ENCODE results near the gene SLC7A1.

The SLC7A1 gene

GRCh38 chr13:29476046-29476445 is 119.4 kb downstream of the SLC7A1 start:
- H3K4me2 ChIP-seq (ENCODE audit: low read length), result no peak overlapping the region
- H3K4me1 ChIP-seq (ENCODE audit: control insufficient read depth, low read length), result no peaks in the 10 kb centered on the region
- no peaks in the 10 kb centered on the region for H3K9me2 ChIP-seq (replicated peaks; ENCODE audit: control insufficient read depth, low read length)
- TF ChIP-seq CTCF (IDR thresholded peaks at IDR 0.05; ENCODE audit: low read depth, low read length, poor library complexity, severe bottlenecking) (no peak), EZH2phosphoT487 (IDR thresholded peaks at IDR 0.05; ENCODE audit: borderline replicate concordance, low read length) (no peak)
- H3K4me3 ChIP-seq (ENCODE audit: low read length), result no peak overlapping the region
- H3K9me3 ChIP-seq (ENCODE audit: control insufficient read depth, insufficient read depth, low read length), result no peaks in the 10 kb centered on the region
- no peaks in the 10 kb centered on the region for H3K36me3 ChIP-seq (ENCODE audit: control insufficient read depth, low read length)
- H3F3A ChIP-seq (ENCODE audit: control insufficient read depth, insufficient read depth), result no peaks in the 10 kb centered on the region
- no peak overlapping the region for H3K27ac ChIP-seq (ENCODE audit: low read depth, low read length)
- no peaks in the 10 kb centered on the region for H3K79me2 ChIP-seq (ENCODE audit: control insufficient read depth, low read length)
- H4K20me1 ChIP-seq (ENCODE audit: control insufficient read depth, insufficient read depth, low read depth, low read length), result no peaks in the 10 kb centered on the region
- H3K27me3 ChIP-seq (ENCODE audit: control insufficient read depth, low read length), result peaks cover 6% of the 10 kb centered on the region; the same call in 1 of the 2 replicates

GRCh38 chr13:29474991-29475390 is 120.5 kb downstream of the SLC7A1 start:
- Histone ChIP-seq H3F3A (ENCODE audit: control insufficient read depth, insufficient read depth) (no peaks in the 10 kb centered on the region), H4K20me1 (ENCODE audit: control insufficient read depth, insufficient read depth, low read depth, low read length) (no peaks in the 10 kb centered on the region), H3K9me3 (ENCODE audit: control insufficient read depth, insufficient read depth, low read length) (no peaks in the 10 kb centered on the region), H3K9me2 (replicated peaks; ENCODE audit: control insufficient read depth, low read length) (no peaks in the 10 kb centered on the region), H3K36me3 (ENCODE audit: control insufficient read depth, low read length) (no peaks in the 10 kb centered on the region), H3K4me1 (ENCODE audit: control insufficient read depth, low read length) (no peaks in the 10 kb centered on the region), H3K4me2 (ENCODE audit: low read length) (no peak overlapping the region), H3K27me3 (ENCODE audit: control insufficient read depth, low read length) (peaks cover 6% of the 10 kb centered on the region; the same call in 1 of the 2 replicates), H3K79me2 (ENCODE audit: control insufficient read depth, low read length) (no peaks in the 10 kb centered on the region), H3K27ac (ENCODE audit: low read depth, low read length) (no peak overlapping the region), H3K4me3 (ENCODE audit: low read length) (no peak overlapping the region)
- TF ChIP-seq EZH2phosphoT487 (IDR thresholded peaks at IDR 0.05; ENCODE audit: borderline replicate concordance, low read length) (no peak), CTCF (IDR thresholded peaks at IDR 0.05; ENCODE audit: low read depth, low read length, poor library complexity, severe bottlenecking) (no peak)

- H3K4me3 ChIP-seq (ENCODE audit: low read length), result no peak overlapping the region
- H3K27ac ChIP-seq (ENCODE audit: low read depth, low read length), result no peak overlapping the region
- no peaks in the 10 kb centered on the region for H3K4me1 ChIP-seq (ENCODE audit: control insufficient read depth, low read length)
Measured at GRCh38 chr13:29473166-29473565, 122.3 kb downstream of the SLC7A1 start.

More at GRCh38 chr13:29473166-29473565, 122.3 kb downstream of the SLC7A1 start:
- peaks cover 6% of the 10 kb centered on the region; the same call in 1 of the 2 replicates for H3K27me3 ChIP-seq (ENCODE audit: control insufficient read depth, low read length)
- no peaks in the 10 kb centered on the region for H4K20me1 ChIP-seq (ENCODE audit: control insufficient read depth, insufficient read depth, low read depth, low read length)
- H3K79me2 ChIP-seq (ENCODE audit: control insufficient read depth, low read length), result no peaks in the 10 kb centered on the region
- H3F3A ChIP-seq (ENCODE audit: control insufficient read depth, insufficient read depth), result no peaks in the 10 kb centered on the region
- TF ChIP-seq CTCF (IDR thresholded peaks at IDR 0.05; ENCODE audit: low read depth, low read length, poor library complexity, severe bottlenecking), result no peak
- no peak for TF ChIP-seq EZH2phosphoT487 (IDR thresholded peaks at IDR 0.05; ENCODE audit: borderline replicate concordance, low read length)
- no peaks in the 10 kb centered on the region for H3K9me2 ChIP-seq (replicated peaks; ENCODE audit: control insufficient read depth, low read length)
- no peaks in the 10 kb centered on the region for H3K9me3 ChIP-seq (ENCODE audit: control insufficient read depth, insufficient read depth, low read length)
- no peak overlapping the region for H3K4me2 ChIP-seq (ENCODE audit: low read length)
- no peaks in the 10 kb centered on the region for H3K36me3 ChIP-seq (ENCODE audit: control insufficient read depth, low read length)

Data from DOHH2 (cell line).